Inferior parietal cortex (tissue), 1 donor: ENCODE data around the gene DIP2C.

ENCODE experiments used
- DNase-seq: peaks from one replicate; pipeline ENCODE4 v3.0.0-alpha.2; 2016; ENCODE audit errors: extremely low spot score

DIP2C gene

GRCh38 chr10:391847-392704 is 297.4 kb downstream of the DIP2C start:
- DNase-seq = no peak

DNA sequence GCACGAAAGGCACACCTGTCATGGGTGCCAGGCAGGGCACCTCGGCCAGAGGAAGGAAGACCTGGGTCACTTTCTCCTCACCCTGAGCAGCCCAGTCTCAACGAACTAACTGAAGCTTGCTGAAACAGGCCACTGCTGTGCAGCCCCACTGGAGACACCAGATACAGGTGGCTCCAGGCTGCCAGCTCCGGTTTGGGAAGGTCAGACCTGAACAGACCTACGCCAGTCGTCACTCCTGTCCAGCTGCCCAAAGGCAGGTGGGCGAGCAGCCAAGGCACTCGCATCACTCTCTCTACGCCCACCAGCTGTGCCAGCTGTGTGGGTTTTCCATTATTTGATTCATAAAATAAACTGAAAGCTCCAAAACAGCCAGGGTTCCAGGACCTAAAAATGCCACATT is 298.2 kb downstream of the DIP2C start:
- DNase-seq = no peak

DNA sequence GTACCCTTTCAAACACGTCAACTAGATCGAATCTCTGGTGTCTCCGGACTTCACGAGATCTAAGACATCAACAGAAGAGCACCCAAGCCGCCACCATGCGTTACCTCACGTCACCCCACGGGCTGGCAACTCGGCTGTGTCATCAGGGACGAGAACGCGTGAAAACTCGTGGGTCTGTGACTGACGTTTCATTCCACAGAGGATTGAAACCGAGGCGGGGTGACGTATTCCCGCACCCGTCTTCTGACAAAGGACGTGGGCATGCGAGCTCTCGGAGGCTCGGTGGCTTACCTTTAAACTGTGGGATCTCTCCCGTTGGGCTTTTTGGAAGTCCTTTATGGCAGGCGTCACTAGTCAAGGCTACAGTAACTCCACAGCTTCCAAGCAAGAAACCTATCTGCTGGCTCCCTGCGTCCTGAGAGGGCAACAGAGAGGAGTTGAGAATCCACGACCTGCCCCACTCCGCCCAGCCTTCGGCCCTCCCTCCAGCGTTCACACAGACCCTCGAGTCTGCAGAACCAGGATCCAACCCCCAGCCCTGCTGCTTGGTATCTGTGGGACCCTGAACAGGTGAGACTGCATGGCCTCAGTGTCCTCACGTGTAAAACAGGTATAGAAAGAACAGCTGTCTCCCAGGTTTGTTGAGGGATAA is 298.9 kb downstream of the DIP2C start:
- DNase-seq = no peak

- no peak for DNase-seq
Measured at GRCh38 chr10:389836-390448, 299.5 kb downstream of the DIP2C start.

GRCh38 chr10:389261-389790 is 300.1 kb downstream of the DIP2C start:
- no peak for DNase-seq

DNA sequence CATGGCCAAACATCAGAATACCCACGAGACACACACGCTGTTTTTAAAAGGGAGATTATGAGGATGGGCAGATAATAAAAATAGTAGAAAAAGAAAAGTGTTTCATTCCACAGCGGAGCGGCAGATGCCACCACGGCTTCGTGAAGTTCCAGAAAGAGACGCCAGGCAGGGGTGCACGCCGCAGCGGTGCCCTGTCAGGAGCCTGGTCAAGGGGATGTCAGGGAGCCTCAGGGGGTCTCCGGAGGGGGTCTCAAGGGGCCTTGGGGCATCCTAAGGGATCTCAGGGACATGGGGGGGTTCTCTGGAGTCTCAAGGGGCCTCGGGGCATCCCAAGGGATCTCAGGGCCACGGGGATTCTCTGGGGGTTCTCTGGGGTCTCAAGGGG is 300.8 kb downstream of the DIP2C start:
- DNase-seq = no peak

DNA sequence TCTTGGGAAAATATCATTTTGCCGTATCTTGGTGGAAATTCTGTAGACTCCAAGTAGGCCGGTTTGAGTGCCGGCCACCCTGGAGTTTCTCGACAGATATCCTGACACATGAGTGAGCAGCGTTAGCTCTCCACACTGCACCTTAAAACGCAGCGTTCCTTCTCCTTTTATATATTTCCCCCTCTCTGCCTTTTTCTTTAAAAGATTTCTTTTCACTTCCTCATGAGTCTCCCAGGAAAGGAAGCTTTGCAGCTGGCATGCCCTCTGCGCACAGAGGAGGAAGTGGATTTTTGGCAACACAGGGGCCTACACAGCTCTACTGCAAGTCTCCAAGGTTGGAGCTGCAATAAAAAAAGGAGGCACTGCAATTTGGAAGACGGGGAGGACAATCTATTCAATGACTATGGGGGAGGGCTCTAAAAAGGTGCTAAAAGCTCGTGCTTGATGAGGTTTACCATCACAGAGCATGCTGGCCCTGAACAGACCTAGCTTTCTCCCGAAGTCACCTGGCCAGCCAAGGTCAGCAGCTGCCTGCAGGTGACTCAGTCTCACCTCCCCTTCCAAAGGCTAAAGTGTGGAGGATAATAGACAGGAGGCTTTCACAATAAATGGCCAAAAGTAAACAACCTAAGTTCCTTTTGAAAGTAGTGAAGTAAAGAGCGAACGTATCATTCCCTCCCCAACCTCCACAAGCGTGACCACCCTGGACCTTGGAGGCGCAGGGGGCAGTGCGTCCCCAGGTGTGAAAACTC is 301.4 kb downstream of the DIP2C start:
- no peak for DNase-seq

GRCh38 chr10:387593-387891 is 301.9 kb downstream of the DIP2C start:
- no peak for DNase-seq

DNA sequence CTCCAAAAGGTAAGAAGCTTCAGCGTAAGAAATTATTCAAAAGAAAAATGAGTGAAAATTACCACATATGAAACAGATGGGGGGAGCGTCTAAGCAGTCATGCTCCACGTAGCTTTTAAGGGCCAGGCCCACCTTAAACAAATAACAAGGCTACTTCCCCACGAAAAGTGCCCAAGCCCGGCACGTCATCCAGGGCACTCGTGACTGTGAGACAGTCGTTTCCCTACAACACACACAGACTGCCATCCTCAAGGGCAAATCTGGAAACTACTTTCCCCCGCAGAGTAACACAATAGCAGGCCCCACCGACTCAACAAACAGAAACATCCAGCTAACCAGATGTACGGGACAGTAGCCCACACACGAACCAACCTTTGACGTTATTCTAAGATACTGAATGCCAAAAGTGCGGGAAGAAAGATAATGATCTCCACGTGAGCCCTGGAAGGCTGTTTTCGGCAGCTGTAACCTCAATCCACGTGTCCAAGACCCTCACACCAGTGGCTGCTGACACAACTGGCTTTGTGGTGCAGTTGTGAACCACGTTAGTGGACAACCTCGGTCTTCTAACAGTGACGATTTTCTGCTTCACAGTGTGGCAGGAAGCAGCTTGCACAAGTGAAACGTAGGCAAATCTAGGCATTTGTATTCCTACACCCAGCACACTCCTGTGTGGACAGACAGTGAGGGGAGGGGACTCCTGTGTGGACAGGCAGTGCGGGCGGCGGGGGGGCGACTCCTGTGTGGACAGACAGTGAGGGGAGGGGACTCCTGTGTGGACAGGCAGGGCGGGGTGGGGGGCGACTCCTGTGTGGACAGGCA is 302.5 kb downstream of the DIP2C start:
- DNase-seq = no peak

DNA sequence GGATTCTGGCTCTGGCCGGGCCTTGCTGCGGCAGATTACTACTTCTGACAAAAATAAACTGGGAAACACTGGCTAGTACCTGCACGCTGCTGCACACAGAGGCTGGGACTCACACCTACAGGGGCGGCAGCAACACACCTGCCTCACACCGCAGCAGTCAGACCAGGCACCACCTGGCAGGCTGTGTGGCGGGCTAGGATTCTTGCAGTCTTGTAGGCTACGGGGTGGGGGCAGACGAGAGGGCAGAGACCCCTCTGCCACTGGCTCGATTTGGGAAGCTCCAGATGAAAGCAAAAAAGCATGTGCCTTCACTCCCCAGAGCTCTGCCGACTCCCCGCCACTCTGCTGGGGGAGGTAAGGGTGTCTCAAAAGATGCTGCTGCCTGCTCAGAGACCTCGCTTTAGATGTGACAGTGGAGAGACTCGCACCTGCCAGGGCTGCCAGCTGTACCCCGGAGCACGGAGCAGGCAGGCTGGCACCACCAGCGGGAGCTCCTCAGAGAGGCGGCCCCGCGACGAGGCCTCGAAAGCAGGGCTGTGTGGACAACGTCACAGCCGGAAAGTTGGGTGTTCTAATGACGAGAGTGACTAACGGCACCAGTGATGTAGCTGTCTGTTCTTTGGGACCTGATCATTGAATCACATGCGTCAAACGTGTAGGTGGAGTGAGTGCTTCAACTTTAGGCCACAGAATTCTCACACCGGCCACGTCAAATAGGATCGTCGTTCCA is 303.7 kb downstream of the DIP2C start:
- DNase-seq = no peak

DNA sequence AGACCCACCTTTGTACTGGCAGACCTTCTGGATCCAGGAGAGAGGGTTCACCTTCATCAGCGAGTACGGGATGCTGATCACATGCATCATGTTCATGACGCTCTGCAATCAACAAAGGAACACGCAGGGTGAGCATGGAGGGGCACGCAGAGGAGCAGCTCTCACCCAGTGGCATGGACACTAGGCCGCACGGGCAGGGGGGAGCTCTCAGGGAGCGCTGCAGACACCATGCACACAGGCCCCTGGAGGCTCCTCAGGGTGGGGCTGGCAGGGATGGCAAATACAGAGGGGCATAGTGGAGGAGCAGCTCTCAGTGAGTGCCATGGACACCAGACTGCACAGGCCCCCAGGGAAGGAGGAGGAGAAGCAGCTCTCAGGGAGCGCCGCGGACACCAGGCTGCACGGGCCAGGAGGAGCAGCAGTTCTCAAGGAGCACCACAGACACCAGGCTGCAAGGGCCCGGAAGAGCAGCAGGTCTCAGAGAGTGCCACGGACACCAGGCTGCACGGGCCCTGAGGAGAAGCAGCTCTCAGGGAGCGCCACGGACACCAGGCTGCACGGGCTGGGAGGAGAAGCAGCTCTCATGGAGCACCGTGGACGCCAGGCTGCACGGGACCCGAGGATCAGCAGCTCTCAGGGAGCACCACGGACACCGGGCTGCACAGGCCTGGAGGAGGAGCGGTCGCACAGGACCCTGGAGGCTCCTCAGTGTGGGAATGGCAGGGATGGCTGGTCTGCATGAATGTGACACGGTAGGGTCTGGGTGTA is 304.7 kb downstream of the DIP2C start:
- DNase-seq = no peak

DNA sequence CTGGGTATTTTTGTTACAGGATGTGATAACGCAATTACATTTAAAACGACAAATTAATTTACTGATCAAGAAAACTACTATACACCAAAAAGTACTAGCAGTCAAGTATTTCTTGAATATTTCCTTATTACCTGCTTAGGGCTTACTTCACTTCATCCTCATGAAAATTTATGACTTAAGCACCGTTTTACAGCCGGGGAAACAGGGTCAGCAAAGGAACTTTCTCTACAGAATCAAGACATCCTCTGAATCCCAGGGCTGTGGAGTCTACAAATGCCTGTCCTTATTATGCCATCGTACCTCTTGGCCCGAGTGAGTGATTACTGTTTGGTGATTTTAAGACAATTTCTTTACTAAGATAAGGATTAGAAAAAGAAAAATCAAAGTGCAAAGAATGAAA is 305.9 kb downstream of the DIP2C start:
- DNase-seq = no peak

DNA sequence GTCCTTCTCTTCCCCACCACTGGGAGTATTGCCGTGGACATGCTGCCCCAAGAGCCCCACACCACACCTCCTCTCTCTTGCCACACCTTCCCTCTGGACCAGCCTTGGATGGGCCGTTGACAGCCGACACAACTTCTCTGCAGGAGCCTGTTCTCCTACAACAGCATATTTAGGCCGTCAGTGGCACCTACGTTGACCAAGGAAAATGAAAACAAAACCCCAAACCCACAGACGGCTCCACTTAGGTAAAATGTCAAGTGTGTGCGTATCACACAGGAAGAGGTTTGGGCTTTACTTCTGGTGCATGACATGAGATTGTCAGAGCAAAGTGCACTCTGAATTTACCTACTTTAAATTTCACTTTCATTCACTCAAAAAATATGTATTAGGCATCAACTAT is 307.7 kb downstream of the DIP2C start:
- no peak for DNase-seq

DNA sequence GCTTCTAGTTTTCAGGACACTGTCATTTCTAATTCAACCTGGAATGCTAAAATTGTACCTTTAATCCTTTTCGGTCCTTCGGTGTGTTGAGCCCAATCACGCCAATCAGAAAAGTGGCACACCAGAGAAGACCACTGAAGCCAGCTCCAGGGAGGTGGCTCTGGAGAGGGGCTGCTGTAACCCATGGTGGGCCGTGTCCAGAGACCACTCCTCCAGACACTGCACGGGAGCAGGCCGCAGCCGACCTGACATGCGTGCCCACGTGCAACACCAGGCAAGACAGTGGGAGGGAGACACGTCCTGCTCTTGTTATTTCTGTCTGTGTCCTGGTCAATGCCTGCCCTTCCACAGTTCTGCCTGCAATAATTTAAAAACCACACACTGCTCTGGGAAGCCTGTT is 308.1 kb downstream of the DIP2C start:
- no peak for DNase-seq

DNA sequence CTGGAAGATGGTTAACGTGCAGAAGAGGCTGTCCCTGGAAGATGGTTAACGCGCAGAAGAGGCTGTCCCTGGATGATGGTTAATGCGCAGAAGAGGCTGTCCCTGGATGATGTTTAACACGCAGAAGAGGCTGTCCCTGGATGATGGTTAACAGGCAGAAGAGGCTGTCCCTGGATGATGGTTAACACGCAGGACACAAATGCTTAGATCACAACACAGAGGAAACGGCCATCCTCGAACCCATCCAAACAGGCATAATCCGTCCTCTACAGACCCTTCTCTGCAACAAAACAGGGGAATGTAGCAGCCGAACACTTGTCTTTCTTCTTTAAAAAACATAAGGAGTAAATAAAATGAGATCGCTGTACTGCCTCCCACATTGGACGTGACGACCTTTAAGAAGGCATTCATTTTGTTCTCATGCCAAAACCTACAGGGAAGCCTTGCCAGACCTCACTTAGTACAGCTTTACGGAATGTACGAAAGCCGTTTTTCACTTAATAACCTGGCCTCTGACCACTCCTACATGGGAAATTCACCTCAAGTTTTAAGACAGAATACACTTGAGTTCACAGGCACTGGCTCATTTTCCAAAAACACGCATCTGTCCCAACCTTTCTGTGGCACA is 309.0 kb downstream of the DIP2C start:
- no peak for DNase-seq

DNA sequence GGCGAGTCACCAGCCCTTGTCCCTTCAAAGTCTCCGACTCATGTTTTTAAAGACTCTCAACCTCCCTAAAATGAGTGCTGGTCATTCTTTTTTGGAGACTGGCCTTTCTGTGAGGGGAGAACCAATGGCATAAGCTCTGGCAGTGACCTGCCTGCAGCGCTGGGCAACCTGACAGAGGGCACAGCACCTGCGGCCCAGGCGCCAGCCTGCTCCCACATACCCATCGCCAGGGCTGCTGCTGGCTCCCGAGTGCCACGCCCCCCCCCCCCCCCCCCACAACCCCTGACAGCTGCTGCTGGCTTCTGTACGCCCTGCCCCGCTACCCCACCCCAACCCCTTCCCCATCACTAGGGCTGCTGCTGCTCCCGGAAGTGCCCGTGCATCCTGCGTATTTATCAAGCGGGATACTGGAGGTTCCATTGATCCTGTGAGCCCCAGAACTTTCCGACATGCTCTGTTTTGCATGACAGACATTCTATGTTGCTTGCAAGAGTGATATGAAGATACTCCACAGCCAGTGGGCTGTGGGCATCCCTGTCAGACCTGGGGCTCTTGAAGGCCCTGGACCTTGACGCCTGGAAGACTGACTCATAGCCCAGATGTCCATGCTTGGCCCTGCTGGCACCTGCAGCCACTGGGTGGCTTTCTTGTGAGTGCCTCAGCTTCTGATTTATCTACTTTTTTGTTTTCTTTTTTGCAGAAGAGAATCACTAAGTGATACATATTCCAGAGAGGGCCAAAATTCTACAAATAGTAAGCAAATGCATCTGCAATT is 310.4 kb downstream of the DIP2C start:
- no peak for DNase-seq

GRCh38 chr10:378230-378929 is 311.1 kb downstream of the DIP2C start:
- DNase-seq = no peak

GRCh38 chr10:377228-377627 is 312.2 kb downstream of the DIP2C start:
- no peak for DNase-seq
